GM18868 (cell line): ENCODE measurements around the gene POLL.
A peak's percentile ranks its signal among the peaks of the same experiment; 100 is the strongest.
"Not testable (repeated sequence)": the region's sequence is repeated elsewhere in the genome, so short reads cannot be mapped to it uniquely, and the experiment has no call there.

Source experiments
- ATAC-seq: cut with Tn5 transposase; IDR thresholded peaks from one replicate; pipeline ENCODE4 v1.9.1; 2021; ENCODE audit warnings: mild to moderate bottlenecking, moderate library complexity; ENCODE audit not compliant: unreplicated experiment

POLL gene

GRCh38 chr10:101611096-101611905 lies 23.2 kb upstream of the POLL start:
- ATAC-seq: no peak

GRCh38 chr10:101609481-101609880 lies 21.4 kb upstream of the POLL start:
- ATAC-seq: no peak

DNA sequence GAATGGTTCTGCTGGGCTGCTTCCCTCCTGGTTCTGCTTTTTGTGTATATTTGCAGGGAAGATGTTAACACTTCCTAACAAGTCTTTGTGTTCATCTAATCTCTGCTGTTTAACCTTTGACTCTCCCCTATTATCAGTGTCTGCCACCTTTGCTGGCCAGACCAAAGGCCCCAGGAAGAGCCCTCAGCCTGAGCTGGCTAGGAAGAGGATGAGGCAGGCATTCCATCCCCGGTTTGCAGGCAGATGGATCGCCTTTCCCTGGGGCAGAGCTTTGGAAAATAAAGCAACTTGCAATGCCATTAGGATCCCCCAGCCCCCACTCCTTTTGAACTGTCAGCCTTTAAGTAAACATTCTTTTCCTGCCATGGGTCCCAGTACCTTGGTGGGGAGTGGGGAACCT lies 19.1 kb upstream of the POLL start:
- no peak for ATAC-seq

DNA sequence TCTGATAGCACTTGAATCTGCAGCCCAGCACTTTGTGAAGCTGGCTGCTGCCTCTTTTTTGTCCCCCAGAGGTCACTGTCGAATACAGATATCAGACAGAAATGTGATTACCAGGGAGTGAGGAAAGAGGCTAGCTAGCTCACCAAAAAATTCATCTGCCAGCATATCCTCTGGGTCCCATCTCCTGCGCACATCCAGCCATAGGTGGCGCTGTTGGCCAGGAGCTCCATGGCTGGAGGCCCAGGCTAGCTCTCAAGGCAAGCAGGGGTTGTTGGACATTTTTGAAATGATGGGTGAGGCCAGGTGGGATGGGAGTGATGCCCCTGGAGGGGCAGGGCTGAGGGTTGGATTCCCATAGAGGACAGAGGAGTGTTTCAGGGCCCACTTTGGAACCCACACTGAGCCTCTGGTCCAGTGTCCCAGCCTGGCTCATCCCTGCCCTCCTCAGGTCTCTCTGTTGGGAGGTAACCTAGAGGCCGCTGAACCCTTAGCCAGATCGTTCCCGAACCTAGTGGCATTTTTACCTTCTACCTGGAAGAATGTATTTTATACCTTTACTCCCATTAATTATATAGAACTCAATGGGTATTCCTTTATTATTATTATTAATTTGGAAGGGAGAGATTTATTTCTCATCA lies 14.8 kb upstream of the POLL start:
- peak; percentile 74 for ATAC-seq

GRCh38 chr10:101601541-101601940 lies 13.5 kb upstream of the POLL start:
- no peak for ATAC-seq

DNA sequence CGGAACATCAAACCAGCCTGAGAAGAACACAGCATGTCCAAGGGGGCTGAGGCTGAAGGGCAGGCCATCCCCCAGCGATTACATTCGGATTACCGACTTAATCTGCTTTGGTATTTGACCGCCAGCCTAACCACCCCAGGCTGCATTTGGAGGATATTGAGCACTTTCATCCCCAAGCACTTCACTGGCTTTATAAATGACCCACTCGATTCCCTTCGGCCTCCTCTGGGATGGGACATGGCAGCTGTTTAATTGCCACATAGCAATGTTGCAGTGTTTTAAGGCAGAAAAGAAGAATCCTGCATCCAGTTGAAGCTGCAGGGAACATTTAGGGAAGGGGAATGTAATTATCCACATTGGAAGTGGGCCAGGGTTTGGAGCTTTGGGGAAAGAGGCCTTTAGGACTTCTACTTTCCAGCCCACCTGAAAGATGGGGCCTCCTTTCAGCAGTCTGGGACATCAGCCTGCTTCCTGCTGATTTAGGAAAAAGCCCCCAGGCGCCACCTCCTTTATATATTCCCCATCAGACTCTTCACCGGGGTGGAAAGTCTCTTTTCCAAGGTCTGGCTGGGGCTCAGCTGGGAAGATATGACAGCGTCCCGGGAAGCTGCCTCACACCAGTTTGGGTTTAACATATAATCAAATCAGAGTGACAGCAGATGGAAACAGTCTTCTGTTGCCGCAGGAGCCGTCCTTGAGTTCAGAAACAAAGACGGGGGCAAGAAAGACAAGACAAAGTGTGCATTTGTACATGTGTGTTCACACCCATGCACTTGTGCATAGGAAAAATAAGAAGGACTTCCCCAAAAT lies 9.2 kb upstream of the POLL start:
- ATAC-seq: no peak

GRCh38 chr10:101595591-101596433 lies 7.8 kb upstream of the POLL start:
- no peak for ATAC-seq

- ATAC-seq: not testable (repeated sequence)
Observed at GRCh38 chr10:101593331-101593730, 5.3 kb upstream of the POLL start.

DNA sequence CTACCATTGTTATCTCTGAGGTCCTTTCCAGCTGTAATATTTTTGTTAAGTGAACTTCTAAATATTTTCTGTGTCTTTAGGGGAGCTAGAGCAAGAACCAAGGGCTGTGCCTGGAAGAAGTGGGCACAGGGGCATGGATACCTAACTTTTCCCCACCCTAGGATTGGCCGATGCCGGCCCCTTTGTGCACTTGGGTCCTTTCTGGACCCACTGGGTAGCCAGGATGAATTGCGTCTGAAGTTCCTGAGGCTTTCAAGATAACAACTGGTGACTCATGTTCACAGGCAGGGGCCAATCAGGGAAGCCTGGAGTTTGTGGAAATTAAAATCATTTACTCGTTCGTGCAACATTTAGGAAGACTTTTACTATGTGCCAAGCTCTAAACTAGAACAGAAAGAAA lies 822 bp upstream of the POLL start:
- ATAC-seq: no peak

GRCh38 chr10:101585841-101586240 lies 2.2 kb downstream of the POLL start:
- no peak for ATAC-seq

- ATAC-seq: no peak
Observed at GRCh38 chr10:101580486-101581399, 7.3 kb downstream of the POLL start.

GRCh38 chr10:101579516-101579870 lies 8.6 kb downstream of the POLL start:
- ATAC-seq: no peak

GRCh38 chr10:101578803-101579515 lies 9.1 kb downstream of the POLL start:
- no peak for ATAC-seq

- ATAC-seq: no peak
Observed at GRCh38 chr10:101578192-101578591, 9.9 kb downstream of the POLL start.

DNA sequence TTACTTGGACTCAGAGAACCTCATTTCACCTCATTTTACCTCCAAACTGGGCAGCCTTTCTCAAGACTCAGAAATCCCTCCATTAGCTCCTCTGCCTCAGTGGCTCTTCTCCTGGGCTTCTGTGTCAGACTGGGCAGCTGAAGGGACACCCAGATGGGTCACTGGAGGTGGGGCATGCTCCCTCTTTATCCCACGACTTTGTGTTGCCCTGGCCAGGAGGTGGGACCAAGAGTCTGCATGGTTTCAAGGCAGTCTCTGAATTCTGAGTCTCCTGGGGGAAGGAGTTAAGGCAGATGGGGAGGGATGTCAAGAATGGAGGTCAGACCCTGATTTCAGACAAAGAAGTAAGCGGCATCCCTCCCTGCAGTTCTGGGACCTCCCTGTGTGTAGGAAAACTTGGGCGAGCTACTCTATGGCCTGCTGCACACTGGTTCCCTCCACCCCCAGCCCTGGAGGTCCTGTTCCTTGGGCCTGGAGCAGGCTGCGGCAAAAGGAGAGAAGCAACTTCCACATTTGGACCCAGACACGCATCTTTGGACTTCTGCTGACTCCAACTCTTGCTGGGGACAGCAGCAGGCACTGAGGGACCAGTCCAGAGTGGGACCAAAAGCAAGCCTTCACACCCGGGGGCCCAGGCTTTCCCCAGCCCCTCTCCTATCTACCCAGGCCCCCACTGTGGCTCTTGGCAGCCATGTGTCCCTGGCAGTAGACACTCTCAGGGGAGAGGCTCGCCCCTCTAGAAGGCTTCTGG lies 10.8 kb downstream of the POLL start:
- ATAC-seq: no peak

DNA sequence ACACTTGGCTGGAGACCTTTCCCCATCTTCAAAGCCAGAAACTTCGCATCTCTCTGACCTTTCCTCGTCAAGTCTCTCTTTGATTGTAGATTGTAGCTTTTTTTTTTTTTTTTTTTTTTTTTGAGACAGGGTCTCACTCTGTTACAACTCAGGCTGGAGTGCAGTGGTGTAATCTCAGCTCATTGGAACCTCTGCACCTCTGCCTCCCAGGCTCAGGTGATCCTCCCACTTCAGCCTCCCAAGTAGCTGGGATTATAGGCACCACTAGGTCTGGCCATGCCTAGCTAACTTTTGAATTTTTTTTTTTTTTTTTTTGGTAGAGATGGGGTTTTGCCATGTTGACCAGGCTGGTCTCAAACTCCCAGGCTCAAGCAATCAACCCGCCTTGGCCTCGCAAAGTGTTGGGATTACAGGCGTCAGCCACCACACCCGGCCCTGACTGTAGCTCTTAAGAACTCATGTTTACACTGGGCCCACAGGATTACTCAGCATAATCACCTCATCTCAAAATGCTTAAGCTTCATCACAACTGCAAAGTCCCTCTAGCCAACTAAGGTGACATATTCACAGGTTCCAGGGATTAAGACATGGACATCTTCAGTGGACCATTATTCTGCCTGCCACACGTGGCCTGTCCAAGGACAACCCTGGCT lies 11.7 kb downstream of the POLL start:
- ATAC-seq: no peak

- ATAC-seq: no peak
Observed at GRCh38 chr10:101575580-101576210, 12.4 kb downstream of the POLL start.

GRCh38 chr10:101575091-101575490 lies 13.0 kb downstream of the POLL start:
- no peak for ATAC-seq
